Upper lobe of left lung (tissue), 6 donors: Measurements from ENCODE around the gene DLG2. TPM values are rescaled to one million over a fixed set of nuclear protein-coding genes. Genes with fewer than 3 reads are reported as not detected.

Experiments
- ATAC-seq, 2 donors: fragments of 200-7000 bp; cut with Tn5 transposase; one replicate each; pipeline ENCODE4 v1.9.1; 2022; ENCODE audit warnings: mild to moderate bottlenecking in 2 of 2, moderate library complexity in 2 of 2; ENCODE audit not compliant: low FRiP score in 2 of 2
- DNase-seq, 2 donors: peaks; one replicate each; pipeline ENCODE4 v3.0.0-alpha.2; 2019 to 2020
- H3K27ac ChIP-seq, 4 donors: fragments of 200-600 bp; sonication (generic); one replicate each; pipeline ENCODE4 v1.5.1; 2016 to 2019
- H3K27me3 ChIP-seq, 4 donors: fragments of 200-600 bp; sonication (generic); one replicate each; pipeline ENCODE4 v1.5.1; 2017 to 2019
- H3K36me3 ChIP-seq, 4 donors: fragments of 200-600 bp; sonication (generic); one replicate each; pipeline ENCODE4 v1.5.1; 2016 to 2019
- H3K4me1 ChIP-seq, 4 donors: fragments of 200-600 bp; sonication (generic); one replicate each; pipeline ENCODE4 v1.5.1; 2018 to 2019
- H3K4me3 ChIP-seq, 4 donors: fragments of 200-600 bp; sonication (generic); one replicate each; pipeline ENCODE4 v1.5.1; 2017 to 2019; ENCODE audit warnings: mild to moderate bottlenecking in 2 of 4, moderate library complexity in 1 of 4
- H3K9me3 ChIP-seq, 4 donors: fragments of 200-600 bp; sonication (generic); one replicate each; pipeline ENCODE4 v1.5.1; 2018 to 2019
- CTCF ChIP-seq, 6 experiments: fragments of 450-650 bp in 4 of 6; fragments of 200-600 bp in 2 of 6; sonication (generic) in 2 of 6; IDR thresholded peaks; one replicate each; pipeline ENCODE4 v1.5.1; 2016 to 2019; ENCODE audit warnings: antibody characterized with exemption in 6 of 6
- EP300 ChIP-seq, 4 donors: sonication (generic); formaldehyde crosslinking; IDR thresholded peaks; one replicate each; pipeline ENCODE4 v1.5.1; 2017; ENCODE audit warnings: antibody characterized with exemption in 4 of 4, control low read depth in 2 of 4
- POLR2A ChIP-seq, 4 donors: fragments of 450-650 bp; IDR thresholded peaks; one replicate each; pipeline ENCODE4 v1.5.1; 2016 to 2017; ENCODE audit warnings: antibody characterized with exemption in 4 of 4, mild to moderate bottlenecking in 2 of 4
- POLR2AphosphoS5 ChIP-seq, 2 donors: sonication (generic); formaldehyde crosslinking; IDR thresholded peaks; one replicate each; pipeline ENCODE4 v1.5.1; 2017; ENCODE audit warnings: antibody characterized with exemption in 2 of 2
- WGBS, 2 donors: methylation state at CpG; one replicate each; pipeline ENCODE4 v1.1.5; 2017 to 2018; 5-methylcytosine and 5-hydroxymethylcytosine counted together
- total RNA-seq, 6 donors: library from RNA; depleted of rRNA in 4 of 6; stranded (reverse); fragments of >200 nt in 4 of 6; gene quantifications; one replicate each; pipeline versions ENCODE4 v1.1.0 to v1.2.1, GENCODE V29; 2016 to 2021
- donor health status: DM: no; HTN: no; CAD: no; lungs with moderate emphysema.
- donor health status: DM: no; HTN: yes; CAD: no; lungs with severe emphysema.

DLG2 gene
- total RNA-seq, 6 donors from 2014 or later: 3.4 to 37.7 (median 9.1) TPM

GRCh38 chr11:83558281-83558680 lies 2068.9 kb downstream of the DLG2 start:
- ATAC-seq (no peak), DNase-seq (no peak)
- Histone ChIP-seq H3K27me3 (no peaks in the 10 kb centered on the region), H3K4me1 (no peaks in the 10 kb centered on the region), H3K4me3 (no peak overlapping the region), H3K9me3 (no peaks in the 10 kb centered on the region), H3K27ac (no peak overlapping the region), H3K36me3 (no peaks in the 10 kb centered on the region)
- 85 to 89% methylated on average over 2 of the region's 2 CpGs for WGBS, 2 donors
- TF ChIP-seq CTCF (IDR thresholded peaks at IDR 0.05) (no peak), POLR2A (IDR thresholded peaks at IDR 0.05) (no peak), EP300 (IDR thresholded peaks at IDR 0.05) (no peak), POLR2AphosphoS5 (IDR thresholded peaks at IDR 0.05) (no peak)

GRCh38 chr11:83557653-83558052 lies 2069.5 kb downstream of the DLG2 start:
- WGBS, 2 donors: 67 to 72% methylated on average over 2 of the region's 2 CpGs
- no peak for DNase-seq

GRCh38 chr11:83554876-83555275 lies 2072.3 kb downstream of the DLG2 start:
- H3K9me3 ChIP-seq: no peaks in the 10 kb centered on the region
- DNase-seq (no peak), ATAC-seq (no peak)
- H3K4me1 ChIP-seq: no peaks in the 10 kb centered on the region
- H3K4me3 ChIP-seq: no peak overlapping the region
- H3K27me3 ChIP-seq: no peaks in the 10 kb centered on the region
- TF ChIP-seq CTCF (IDR thresholded peaks at IDR 0.05) (no peak), EP300 (IDR thresholded peaks at IDR 0.05) (no peak), POLR2A (IDR thresholded peaks at IDR 0.05) (no peak), POLR2AphosphoS5 (IDR thresholded peaks at IDR 0.05) (no peak)
- no peak overlapping the region for H3K27ac ChIP-seq
- no peaks in the 10 kb centered on the region for H3K36me3 ChIP-seq

More at GRCh38 chr11:83557653-83558052, 2069.5 kb downstream of the DLG2 start:
- H3K27me3 ChIP-seq: no peaks in the 10 kb centered on the region
- H3K4me3 ChIP-seq: no peak overlapping the region
- TF ChIP-seq CTCF (IDR thresholded peaks at IDR 0.05) (no peak), EP300 (IDR thresholded peaks at IDR 0.05) (no peak), POLR2A (IDR thresholded peaks at IDR 0.05) (no peak), POLR2AphosphoS5 (IDR thresholded peaks at IDR 0.05) (no peak)
- ATAC-seq: no peak
- no peaks in the 10 kb centered on the region for H3K4me1 ChIP-seq
- no peaks in the 10 kb centered on the region for H3K36me3 ChIP-seq
- H3K9me3 ChIP-seq: no peaks in the 10 kb centered on the region
- no peak overlapping the region for H3K27ac ChIP-seq

- WGBS, 2 donors: 59 to 77% methylated on average over 4 to 5 of the region's 5 CpGs
- H3K36me3 ChIP-seq: no peaks in the 10 kb centered on the region
- H3K27me3 ChIP-seq: no peaks in the 10 kb centered on the region
- no peak overlapping the region for H3K4me3 ChIP-seq
- ATAC-seq (no peak), DNase-seq (no peak)
- no peak overlapping the region for H3K27ac ChIP-seq
- H3K9me3 ChIP-seq: no peaks in the 10 kb centered on the region
- no peaks in the 10 kb centered on the region for H3K4me1 ChIP-seq
- TF ChIP-seq POLR2A (IDR thresholded peaks at IDR 0.05) (no peak), EP300 (IDR thresholded peaks at IDR 0.05) (no peak), POLR2AphosphoS5 (IDR thresholded peaks at IDR 0.05) (no peak), CTCF (IDR thresholded peaks at IDR 0.05) (no peak)
Measured at GRCh38 chr11:83549984-83550667, 2077.0 kb downstream of the DLG2 start.

- 80 to 81% methylated on average over 3 of the region's 3 CpGs for WGBS, 2 donors
- no peaks in the 10 kb centered on the region for H3K36me3 ChIP-seq
- no peak for DNase-seq
- no peak for TF ChIP-seq POLR2A (IDR thresholded peaks at IDR 0.05)
- TF ChIP-seq POLR2AphosphoS5 (IDR thresholded peaks at IDR 0.05): no peak
- TF ChIP-seq EP300 (IDR thresholded peaks at IDR 0.05): no peak
- TF ChIP-seq CTCF (IDR thresholded peaks at IDR 0.05): no peak
- H3K27me3 ChIP-seq: no peaks in the 10 kb centered on the region
- H3K4me3 ChIP-seq: no peak overlapping the region
- no peaks in the 10 kb centered on the region for H3K4me1 ChIP-seq
- H3K27ac ChIP-seq: no peak overlapping the region
- H3K9me3 ChIP-seq: no peaks in the 10 kb centered on the region
- no peak for ATAC-seq
Measured at GRCh38 chr11:83546368-83546767, 2080.8 kb downstream of the DLG2 start.
